Caco-2 (cell line): ENCODE data around the gene SECISBP2. TPM values are rescaled to one million over a fixed set of nuclear protein-coding genes. Genes with fewer than 3 reads are reported as not detected.

ENCODE experiments used
- BruUV-seq: library from RNA; stranded (reverse); fragments of 400-500 nt; replicated peaks from 2 replicates; lab custom pipeline; 2021; lab: Mats Ljungman, UMichigan
- CTCF ChIA-PET: fragments of 300-600 bp; sonication (Branson Sonifier 250); formaldehyde crosslinking; loops from one replicate; lab custom pipeline; 2022; ENCODE audit warnings: antibody characterized with exemption; lab: Charles Lee
- POLR2A ChIA-PET: fragments of 300-600 bp; sonication (Branson Sonifier 250); formaldehyde crosslinking; loops from one replicate; lab custom pipeline; 2022; ENCODE audit warnings: antibody characterized with exemption; lab: Charles Lee
- DNase-seq, 2 experiments: peaks; one replicate each; pipeline versions ENCODE4 v3.0.0 to v3.0.0-alpha.2; 2020 to 2022
- H3K27me3 ChIP-seq: replicated peaks from 2 replicates; pipeline ENCODE4 v1.6.0; 2011; ENCODE audit warnings: low read length; ENCODE audit not compliant: control insufficient read depth, insufficient read depth
- H3K36me3 ChIP-seq: 2 replicates; pipeline ENCODE4 v1.5.1; 2011; ENCODE audit warnings: low read length; ENCODE audit not compliant: control insufficient read depth, insufficient read depth
- H3K4me1 ChIP-seq: fragments of 250-450 bp; sonication (Bioruptor Pico); 2 replicates; pipeline ENCODE4 v1.5.1; 2020; ENCODE audit warnings: mild to moderate bottlenecking
- H3K4me3 ChIP-seq: 2 replicates; pipeline ENCODE4 v1.5.1; 2011; ENCODE audit warnings: low read depth, mild to moderate bottlenecking, control low read depth, low read length
- H3K9me3 ChIP-seq: fragments of 250-450 bp; sonication (Bioruptor Pico); 2 replicates; pipeline ENCODE4 v1.5.1; 2020; ENCODE audit warnings: mild to moderate bottlenecking, moderate library complexity
- H3K27ac Mint-ChIP-seq: one replicate; pipeline ENCODE4 v1.8.0; 2022; ENCODE audit warnings: mixed read lengths; ENCODE audit not compliant: unreplicated experiment
- H3K27me3 Mint-ChIP-seq: one replicate; pipeline ENCODE4 v1.8.0; 2022; ENCODE audit warnings: mixed read lengths; ENCODE audit not compliant: insufficient read depth, unreplicated experiment
- H3K36me3 Mint-ChIP-seq: one replicate; pipeline ENCODE4 v1.8.0; 2022; ENCODE audit warnings: mild to moderate bottlenecking, mixed read lengths; ENCODE audit not compliant: insufficient read depth, unreplicated experiment
- H3K4me1 Mint-ChIP-seq: one replicate; pipeline ENCODE4 v1.8.0; 2022; ENCODE audit warnings: low read depth, mixed read lengths; ENCODE audit not compliant: unreplicated experiment
- H3K4me3 Mint-ChIP-seq: one replicate; pipeline ENCODE4 v1.8.0; 2022; ENCODE audit warnings: mild to moderate bottlenecking, moderate library complexity, mixed read lengths; ENCODE audit not compliant: unreplicated experiment
- H3K9me3 Mint-ChIP-seq: one replicate; pipeline ENCODE4 v1.8.0; 2022; ENCODE audit warnings: mixed read lengths; ENCODE audit not compliant: unreplicated experiment
- intact Hi-C: fragments of 100-400 bp; cut with micrococcal nuclease; formaldehyde crosslinking; loops from one replicate; pipeline ENCODE4 v1.10.0; 2022; ENCODE audit not compliant: unreplicated experiment
- total RNA-seq: library from RNA; stranded (reverse); gene quantifications from 2 replicates; pipeline ENCODE4 v1.2.3, GENCODE V29; 2022
- TF ChIP-seq, protein P1 (sequence below), 2 experiments: fragments of 200-600 bp in 1 of 2; IDR thresholded peaks; 1 replicate in 1 of 2; 2 replicates in 1 of 2; pipeline versions ENCODE4 v1.5.1 to v1.8.0; 2011 to 2022; ENCODE audit warnings: antibody characterized with exemption in 1 of 2, control low read depth in 1 of 2, inconsistent platforms in 1 of 2, low read depth in 1 of 2, low read length in 1 of 2, mild to moderate bottlenecking in 1 of 2, moderate library complexity in 1 of 2; ENCODE audit not compliant: insufficient read depth in 1 of 2, severe bottlenecking in 1 of 2, unreplicated experiment in 1 of 2

The SECISBP2 gene
- total RNA-seq, 1 experiment from 2014 or later, result 21.0 TPM

DNA sequence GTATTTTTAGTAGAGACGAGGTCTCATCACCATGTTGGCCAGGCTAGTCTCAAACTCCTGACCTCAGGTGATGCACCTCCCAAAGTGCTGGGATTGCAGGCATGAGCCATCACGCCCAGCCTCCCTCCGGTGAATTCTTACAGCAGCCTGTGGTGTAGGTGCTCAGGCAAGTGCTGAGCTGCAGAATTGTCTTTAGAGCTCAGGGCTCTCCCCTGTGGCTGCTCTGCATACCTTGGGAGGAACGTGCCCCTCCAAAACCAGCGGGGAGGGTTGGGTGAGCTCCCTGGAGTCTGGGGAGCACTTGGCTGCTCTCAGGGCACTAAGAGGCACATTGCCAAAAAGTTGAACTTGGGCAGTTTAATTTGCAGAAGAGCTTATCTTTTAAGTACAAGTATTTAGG lies 29.4 kb downstream of the SECISBP2 start:
- Histone ChIP-seq H3K9me3 (no peaks in the 10 kb centered on the region), H3K27me3 (no peaks in the 10 kb centered on the region), H3K4me1 (no peaks in the 10 kb centered on the region), H3K36me3 (no peaks in the 10 kb centered on the region), H3K4me3 (no peak overlapping the region)
- ChIA-PET POLR2A (no interaction called here), CTCF (no interaction called here)
- Mint-ChIP-seq H3K4me1 (peaks cover 6% of the 10 kb centered on the region), H3K27me3 (no peaks in the 10 kb centered on the region), H3K36me3 (peaks cover 55% of the 10 kb centered on the region), H3K4me3 (no peak overlapping the region), H3K9me3 (no peaks in the 10 kb centered on the region), H3K27ac (no peak overlapping the region)
- BruUV-seq, result no TSS peak
- DNase-seq, result no peak
- TF ChIP-seq, protein P1, sequence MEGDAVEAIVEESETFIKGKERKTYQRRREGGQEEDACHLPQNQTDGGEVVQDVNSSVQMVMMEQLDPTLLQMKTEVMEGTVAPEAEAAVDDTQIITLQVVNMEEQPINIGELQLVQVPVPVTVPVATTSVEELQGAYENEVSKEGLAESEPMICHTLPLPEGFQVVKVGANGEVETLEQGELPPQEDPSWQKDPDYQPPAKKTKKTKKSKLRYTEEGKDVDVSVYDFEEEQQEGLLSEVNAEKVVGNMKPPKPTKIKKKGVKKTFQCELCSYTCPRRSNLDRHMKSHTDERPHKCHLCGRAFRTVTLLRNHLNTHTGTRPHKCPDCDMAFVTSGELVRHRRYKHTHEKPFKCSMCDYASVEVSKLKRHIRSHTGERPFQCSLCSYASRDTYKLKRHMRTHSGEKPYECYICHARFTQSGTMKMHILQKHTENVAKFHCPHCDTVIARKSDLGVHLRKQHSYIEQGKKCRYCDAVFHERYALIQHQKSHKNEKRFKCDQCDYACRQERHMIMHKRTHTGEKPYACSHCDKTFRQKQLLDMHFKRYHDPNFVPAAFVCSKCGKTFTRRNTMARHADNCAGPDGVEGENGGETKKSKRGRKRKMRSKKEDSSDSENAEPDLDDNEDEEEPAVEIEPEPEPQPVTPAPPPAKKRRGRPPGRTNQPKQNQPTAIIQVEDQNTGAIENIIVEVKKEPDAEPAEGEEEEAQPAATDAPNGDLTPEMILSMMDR (IDR thresholded peaks at IDR 0.05; ENCODE audit: insufficient read depth in 1 of 2, low read depth in 1 of 2, low read length in 1 of 2, severe bottlenecking in 1 of 2, unreplicated experiment in 1 of 2), result no peak
- intact Hi-C loops, result no loop called here

DNA sequence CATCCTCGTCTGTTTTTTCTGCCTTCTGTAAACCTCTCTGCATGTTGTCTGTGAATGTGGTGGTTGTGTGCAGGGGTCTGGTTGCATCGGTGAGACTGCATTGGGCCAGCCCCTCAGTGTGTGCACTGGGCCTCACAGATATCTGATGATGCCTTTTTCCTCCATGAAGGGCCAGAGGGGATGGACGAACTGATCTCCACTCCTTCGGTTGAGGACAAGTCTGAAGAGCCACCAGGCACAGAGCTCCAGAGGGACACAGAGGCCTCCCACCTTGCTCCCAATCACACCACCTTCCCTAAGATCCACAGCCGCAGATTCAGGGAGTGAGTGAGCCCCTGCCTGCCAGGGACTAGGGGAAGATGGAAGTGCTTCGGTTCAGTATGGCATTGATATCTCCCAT lies 31.3 kb downstream of the SECISBP2 start:
- BruUV-seq, result no TSS peak
- H3K36me3 Mint-ChIP-seq, result peaks cover 44% of the 10 kb centered on the region
- no peaks in the 10 kb centered on the region for H3K36me3 ChIP-seq

DNA sequence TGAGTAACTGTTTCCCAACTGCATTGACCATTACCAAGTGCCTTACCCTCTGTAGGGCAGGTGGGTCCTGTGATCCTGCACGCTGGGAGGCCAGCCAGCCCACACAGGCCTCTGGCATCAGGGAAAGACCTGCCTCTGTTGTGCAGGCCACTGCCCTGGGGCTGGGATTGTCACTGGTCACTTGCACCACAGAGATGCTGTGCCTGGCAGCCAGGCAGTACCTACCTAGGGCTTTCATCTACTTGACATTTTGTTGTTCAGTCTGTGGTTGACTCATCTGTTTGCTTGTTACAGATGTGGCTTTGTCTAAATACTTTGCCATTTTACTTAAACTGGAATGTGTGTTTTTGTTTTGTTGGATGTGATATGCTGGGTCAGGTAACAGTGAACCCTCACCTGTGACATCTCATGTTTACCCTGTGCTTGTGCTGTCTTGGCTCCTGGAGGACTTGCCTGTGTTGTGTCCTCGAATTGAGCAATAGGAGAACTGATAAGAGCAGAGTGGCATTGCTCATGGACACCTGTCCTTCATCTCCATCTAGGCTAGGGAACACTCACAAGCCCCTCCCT lies 32.8 kb downstream of the SECISBP2 start:
- Histone ChIP-seq H3K4me1 (no peaks in the 10 kb centered on the region), H3K4me3 (no peak overlapping the region), H3K27me3 (no peaks in the 10 kb centered on the region), H3K9me3 (no peaks in the 10 kb centered on the region), H3K36me3 (no peaks in the 10 kb centered on the region)
- POLR2A ChIA-PET, result no interaction called here
- Mint-ChIP-seq H3K4me3 (no peak overlapping the region), H3K36me3 (peaks cover 39% of the 10 kb centered on the region), H3K27ac (no peak overlapping the region), H3K4me1 (peaks cover 6% of the 10 kb centered on the region), H3K9me3 (no peaks in the 10 kb centered on the region), H3K27me3 (no peaks in the 10 kb centered on the region)
- intact Hi-C loops, result no loop called here
- TF ChIP-seq, protein P1 (IDR thresholded peaks at IDR 0.05; ENCODE audit: insufficient read depth in 1 of 2, low read depth in 1 of 2, low read length in 1 of 2, severe bottlenecking in 1 of 2, unreplicated experiment in 1 of 2), result no peak
- CTCF ChIA-PET, result no interaction called here
- BruUV-seq, result no TSS peak
- DNase-seq, result peak in 1 of 2 experiments; percentile 26

More for the DNA sequence above, 31.3 kb downstream of the SECISBP2 start:
- Histone ChIP-seq H3K27me3 (no peaks in the 10 kb centered on the region), H3K4me3 (no peak overlapping the region), H3K9me3 (no peaks in the 10 kb centered on the region), H3K4me1 (no peaks in the 10 kb centered on the region)
- Mint-ChIP-seq H3K9me3 (no peaks in the 10 kb centered on the region), H3K27me3 (no peaks in the 10 kb centered on the region), H3K4me1 (peaks cover 6% of the 10 kb centered on the region), H3K4me3 (no peak overlapping the region), H3K27ac (no peak overlapping the region)
- ChIA-PET POLR2A (no interaction called here), CTCF (no interaction called here)
- TF ChIP-seq, protein P1 (IDR thresholded peaks at IDR 0.05; ENCODE audit: insufficient read depth in 1 of 2, low read depth in 1 of 2, low read length in 1 of 2, severe bottlenecking in 1 of 2, unreplicated experiment in 1 of 2), result no peak
- no peak for DNase-seq
- intact Hi-C loops, result no loop called here
